ENCODE data around the gene CDRT4.

Gene CDRT4

DNA sequence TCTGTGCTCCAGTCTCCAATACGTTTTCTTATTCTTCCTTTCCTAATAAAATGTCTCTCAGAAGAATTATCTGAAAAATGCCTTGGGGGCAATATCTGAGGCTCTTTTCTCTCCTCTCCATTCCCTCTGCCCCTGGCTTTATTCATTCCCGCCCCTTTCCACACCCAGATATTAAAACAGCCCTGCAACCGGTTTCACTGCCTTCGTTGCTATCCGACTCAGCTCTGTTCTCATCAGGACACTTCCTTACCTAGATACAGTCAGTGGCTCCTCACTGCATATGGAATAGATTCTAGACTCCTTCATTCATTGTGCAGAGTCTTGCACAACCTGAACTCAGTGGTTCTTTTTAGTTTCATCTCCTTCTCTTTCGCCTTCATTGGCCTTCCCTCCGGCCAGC lies 74.0 kb downstream of the CDRT4 start:
- no peak for DNase-seq (ENCODE audit: low read depth in 2 of 2)

DNA sequence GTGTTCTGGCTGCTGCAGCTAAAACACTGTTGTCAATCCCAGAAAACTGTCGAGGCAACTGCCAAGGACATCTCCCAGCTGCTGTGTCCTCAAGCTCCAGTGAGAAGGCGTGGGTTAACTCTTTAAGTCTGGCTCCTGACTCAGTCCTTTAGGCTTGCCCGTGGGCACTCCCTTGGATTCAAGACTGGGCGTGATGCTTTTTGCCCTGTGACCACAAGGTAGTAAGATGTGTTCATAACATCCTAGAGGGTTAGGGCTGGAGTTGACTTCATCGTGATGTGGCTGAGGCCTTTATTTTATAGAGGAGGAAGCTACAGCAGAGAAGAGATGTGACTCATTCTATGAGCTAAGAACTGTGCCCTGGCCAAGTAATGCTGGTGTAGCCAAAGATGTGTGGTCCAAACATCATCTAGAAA lies 75.1 kb downstream of the CDRT4 start:
- DNase-seq (ENCODE audit: low read depth in 2 of 2), result no peak

DNA sequence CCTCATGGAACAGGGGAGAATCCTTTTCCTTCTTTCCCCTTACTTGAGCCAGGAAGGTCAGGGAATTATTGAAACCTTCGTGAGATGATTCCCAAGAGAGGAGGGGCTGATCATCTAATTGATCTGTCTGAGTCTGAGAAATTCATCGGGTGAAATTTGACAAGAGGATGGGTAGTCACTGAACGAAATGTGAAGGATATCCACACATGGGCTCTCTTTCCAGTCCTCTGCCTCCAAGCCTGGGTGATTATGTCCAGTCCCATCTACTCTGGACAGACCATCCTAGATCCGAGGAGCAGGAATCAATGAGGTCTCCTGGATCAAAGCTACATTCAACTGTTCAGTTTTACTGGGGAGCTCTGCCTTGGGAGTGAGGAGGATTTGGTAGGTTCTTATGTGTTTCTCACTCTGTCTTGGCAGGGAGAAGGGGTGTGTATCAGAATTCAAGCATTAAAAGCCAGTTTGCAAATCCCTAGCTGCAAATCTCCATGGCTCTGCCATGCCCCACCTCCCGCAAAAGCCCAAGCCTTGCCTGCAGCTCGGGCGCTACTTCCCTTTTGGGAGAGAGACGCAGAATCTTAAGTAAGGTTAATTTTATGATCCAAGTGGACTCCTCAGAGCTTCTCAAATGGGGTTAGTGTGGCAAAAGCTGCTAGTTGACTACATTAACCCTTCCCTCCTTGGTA lies 78.9 kb downstream of the CDRT4 start:
- DNase-seq (ENCODE audit: low read depth in 2 of 2), result no peak

DNA sequence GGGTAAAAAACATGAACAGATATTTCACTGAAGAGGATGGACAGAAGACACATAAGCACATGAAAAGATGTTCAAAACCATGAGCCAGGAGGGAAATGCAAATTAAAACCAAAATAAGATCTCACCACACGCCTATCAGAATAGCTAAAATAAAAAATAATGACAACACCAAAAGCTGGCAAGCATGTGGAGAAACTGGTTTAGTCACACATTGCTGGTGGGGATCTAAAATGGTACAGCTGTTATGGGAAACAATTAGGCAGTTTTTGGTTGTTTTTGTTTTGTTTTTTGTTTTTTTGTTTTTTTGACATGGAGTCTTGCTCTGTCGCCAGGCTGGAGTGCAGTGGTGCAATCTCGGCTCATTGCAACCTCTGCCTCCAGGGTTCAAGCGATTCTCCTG lies 81.3 kb downstream of the CDRT4 start:
- no peak for DNase-seq (ENCODE audit: low read depth in 2 of 2)

Data from stimulated activated CD8-positive, alpha-beta memory T cell treated with anti-CD3 and anti-CD28 coated beads, Interleukin-7, amount 100 ng/mL, for 4 hours (primary cell).